GM12872 (cell line): ENCODE data around the gene KIF26B.

Source experiments
- CTCF ChIP-seq: IDR thresholded peaks from 3 replicates; pipeline ENCODE4 v1.5.1; 2011; ENCODE audit warnings: low read depth, mild to moderate bottlenecking, low read length, moderate library complexity; ENCODE audit not compliant: insufficient read depth

The KIF26B gene

GRCh38 chr1:245211761-245212160 is 57.0 kb downstream of the KIF26B start:
- no peak for TF ChIP-seq CTCF

- no peak for TF ChIP-seq CTCF
Observed at GRCh38 chr1:245212221-245212710, 57.5 kb downstream of the KIF26B start.

GRCh38 chr1:245213066-245213831 is 58.5 kb downstream of the KIF26B start:
- TF ChIP-seq CTCF, result no peak

GRCh38 chr1:245215071-245215470 is 60.3 kb downstream of the KIF26B start:
- no peak for TF ChIP-seq CTCF

GRCh38 chr1:245216366-245217115 is 61.8 kb downstream of the KIF26B start:
- TF ChIP-seq CTCF, result no peak

GRCh38 chr1:245217853-245218608 is 63.2 kb downstream of the KIF26B start:
- no peak for TF ChIP-seq CTCF
